HFF-Myc (cell line): ENCODE data around the gene BRS3.

Source experiments
- DNase-seq: peaks from one replicate; pipeline ENCODE4 v3.0.0-alpha.2; 2011; ENCODE audit warnings: low read depth; ENCODE audit errors: extremely low read depth
- H3K4me3 ChIP-seq: replicated peaks from 2 replicates; pipeline ENCODE4 v1.5.1; 2011; ENCODE audit warnings: low read depth, mild to moderate bottlenecking, control low read depth, low read length
- CTCF ChIP-seq: IDR thresholded peaks from 2 replicates; pipeline ENCODE4 v1.5.1; 2012; ENCODE audit warnings: mild to moderate bottlenecking, low read depth, low read length, control low read depth; ENCODE audit errors: missing control alignments

The BRS3 gene

GRCh38 chrX:136534131-136534530 is 46.4 kb downstream of the BRS3 start:
- no peak for TF ChIP-seq CTCF
- DNase-seq: no peak
- no peak overlapping the region for H3K4me3 ChIP-seq

GRCh38 chrX:136538811-136539210 is 51.1 kb downstream of the BRS3 start:
- H3K4me3 ChIP-seq: no peak overlapping the region
- no peak for TF ChIP-seq CTCF
- DNase-seq: no peak

GRCh38 chrX:136540226-136540625 is 52.5 kb downstream of the BRS3 start:
- no peak overlapping the region for H3K4me3 ChIP-seq
- no peak for DNase-seq
- TF ChIP-seq CTCF: no peak

- H3K4me3 ChIP-seq: no peak overlapping the region
- TF ChIP-seq CTCF: no peak
- no peak for DNase-seq
These were observed 53.5 kb downstream of the BRS3 start for GRCh38 chrX:136541294-136541693.

- no peak for DNase-seq
- H3K4me3 ChIP-seq: no peak overlapping the region
- TF ChIP-seq CTCF: no peak
These were observed 54.5 kb downstream of the BRS3 start for GRCh38 chrX:136542281-136542680.
